Measurements from ENCODE around the gene SUSD6.

- TF ChIP-seq, protein P1, sequence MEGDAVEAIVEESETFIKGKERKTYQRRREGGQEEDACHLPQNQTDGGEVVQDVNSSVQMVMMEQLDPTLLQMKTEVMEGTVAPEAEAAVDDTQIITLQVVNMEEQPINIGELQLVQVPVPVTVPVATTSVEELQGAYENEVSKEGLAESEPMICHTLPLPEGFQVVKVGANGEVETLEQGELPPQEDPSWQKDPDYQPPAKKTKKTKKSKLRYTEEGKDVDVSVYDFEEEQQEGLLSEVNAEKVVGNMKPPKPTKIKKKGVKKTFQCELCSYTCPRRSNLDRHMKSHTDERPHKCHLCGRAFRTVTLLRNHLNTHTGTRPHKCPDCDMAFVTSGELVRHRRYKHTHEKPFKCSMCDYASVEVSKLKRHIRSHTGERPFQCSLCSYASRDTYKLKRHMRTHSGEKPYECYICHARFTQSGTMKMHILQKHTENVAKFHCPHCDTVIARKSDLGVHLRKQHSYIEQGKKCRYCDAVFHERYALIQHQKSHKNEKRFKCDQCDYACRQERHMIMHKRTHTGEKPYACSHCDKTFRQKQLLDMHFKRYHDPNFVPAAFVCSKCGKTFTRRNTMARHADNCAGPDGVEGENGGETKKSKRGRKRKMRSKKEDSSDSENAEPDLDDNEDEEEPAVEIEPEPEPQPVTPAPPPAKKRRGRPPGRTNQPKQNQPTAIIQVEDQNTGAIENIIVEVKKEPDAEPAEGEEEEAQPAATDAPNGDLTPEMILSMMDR (IDR thresholded peaks at IDR 0.05; ENCODE audit: low read depth, low read length): no peak
- no peak for TF ChIP-seq EZH2phosphoT487 (IDR thresholded peaks at IDR 0.05; ENCODE audit: low read depth)
Observed at GRCh38 chr14:69582212-69582611, 29.2 kb upstream of the SUSD6 start.

All from OCI-LY3 (cell line).